GM12878 (cell line): Measurements from ENCODE around the gene MPRIP. TPM values are rescaled to one million over a fixed set of nuclear protein-coding genes. Genes with fewer than 3 reads are reported as not detected.

ENCODE experiments used
- ATAC-seq: fragments of 200-7000 bp; cut with Tn5 transposase; 3 replicates; pipeline ENCODE4 v1.9.1; 2020; ENCODE audit warnings: mild to moderate bottlenecking, moderate library complexity
- BruUV-seq: library from RNA; stranded (reverse); fragments of 400-500 nt; replicated peaks from 2 replicates; lab custom pipeline; 2021; lab: Mats Ljungman, UMichigan
- CTCF ChIA-PET: fragments of 300-600 bp; sonication (Branson Sonifier 250); formaldehyde crosslinking; extraction: SDS; loops from one replicate; lab custom pipeline; 2021; ENCODE audit warnings: inconsistent platforms; lab: Yijun Ruan, JAX
- POLR2A ChIA-PET: fragments of 350-600 bp; formaldehyde crosslinking; extraction: SDS; loops from one replicate; lab custom pipeline; 2021; ENCODE audit warnings: inconsistent platforms; lab: Charles Lee
- RAD21 ChIA-PET: fragments of 300-600 bp; sonication (Branson Sonifier 250); formaldehyde crosslinking; loops from one replicate; lab custom pipeline; 2023; ENCODE audit warnings: antibody characterized with exemption; ENCODE audit not compliant: unreplicated experiment; lab: Charles Lee
- SMC1A ChIA-PET: fragments of 300-600 bp; sonication (Branson Sonifier 250); formaldehyde crosslinking; loops from one replicate; lab custom pipeline; 2023; ENCODE audit not compliant: unreplicated experiment, uncharacterized antibody; lab: Charles Lee
- DNase-seq: peaks from one replicate; pipeline ENCODE4 v3.0.0-alpha.2; 2011; ENCODE audit warnings: low read depth, low spot score
- FAIRE-seq: peaks from 3 replicates; lab custom pipeline; 2011; peaks lifted over from hg19 to GRCh38; lab: Jason Lieb, UNC
- H2AFZ ChIP-seq: 2 replicates; pipeline ENCODE4 v1.6.0; 2011; ENCODE audit warnings: low read depth, low read length, control low read depth; ENCODE audit not compliant: control insufficient read depth
- H3K27ac ChIP-seq: 2 replicates; pipeline ENCODE4 v1.5.1; 2011; ENCODE audit warnings: control low read depth; ENCODE audit not compliant: control insufficient read depth, insufficient read depth
- H3K27me3 ChIP-seq, 2 experiments: replicated peaks in 1 of 2; 2 replicates each; pipeline versions ENCODE4 v1.6.0 to v1.6.1; 2011; ENCODE audit warnings: low read length in 1 of 2; ENCODE audit not compliant: control insufficient read depth in 2 of 2, insufficient read depth in 2 of 2
- H3K36me3 ChIP-seq, 2 experiments: 2 replicates each; pipeline ENCODE4 v1.5.1; 2011; ENCODE audit warnings: low read length in 1 of 2; ENCODE audit not compliant: control insufficient read depth in 2 of 2, insufficient read depth in 2 of 2
- H3K4me1 ChIP-seq: 2 replicates; pipeline ENCODE4 v1.6.1; 2011; ENCODE audit warnings: mild to moderate bottlenecking, low read length, moderate library complexity, mixed read lengths; ENCODE audit not compliant: control insufficient read depth, insufficient read depth
- H3K4me2 ChIP-seq: 2 replicates; pipeline ENCODE4 v1.6.0; 2011; ENCODE audit warnings: control low read depth; ENCODE audit not compliant: control insufficient read depth, insufficient read depth
- H3K4me3 ChIP-seq: fragments of 200-600 bp; sonication (generic); 2 replicates; pipeline ENCODE4 v1.5.1; 2016
- H3K79me2 ChIP-seq: 2 replicates; pipeline ENCODE4 v1.6.0; 2011; ENCODE audit warnings: low read length; ENCODE audit not compliant: control insufficient read depth, insufficient read depth
- H3K9ac ChIP-seq: 2 replicates; pipeline ENCODE4 v1.8.0; 2011; ENCODE audit warnings: low read length, control low read depth, mixed read lengths; ENCODE audit not compliant: control insufficient read depth, insufficient read depth
- H3K9me3 ChIP-seq: replicated peaks from 3 replicates; pipeline ENCODE4 v1.5.1; 2011; ENCODE audit warnings: mild to moderate bottlenecking, low read length; ENCODE audit not compliant: control insufficient read depth, insufficient read depth
- H4K20me1 ChIP-seq: 2 replicates; pipeline ENCODE4 v1.6.0; 2011; ENCODE audit not compliant: control insufficient read depth, insufficient read depth
- BMI1 ChIP-seq: fragments of 450-650 bp; IDR thresholded peaks from 2 replicates; pipeline ENCODE4 v1.6.1; 2016; ENCODE audit warnings: mild to moderate bottlenecking, moderate library complexity, borderline replicate concordance
- CBX5 ChIP-seq: sonication (generic); IDR thresholded peaks from 2 replicates; pipeline ENCODE4 v1.6.1; 2016; ENCODE audit warnings: low read depth, moderate library complexity, mild to moderate bottlenecking, inconsistent platforms
- ETV6 ChIP-seq, 2 experiments: fragments of 450-650 bp in 1 of 2; IDR thresholded peaks in 1 of 2; conservative IDR thresholded peaks in 1 of 2; 2 replicates each; pipeline ENCODE4 v1.6.1; 2014; ENCODE audit warnings: antibody characterized with exemption in 1 of 2, borderline replicate concordance in 1 of 2, low read depth in 1 of 2, mild to moderate bottlenecking in 1 of 2, moderate library complexity in 1 of 2
- MTA3 ChIP-seq: IDR thresholded peaks from 2 replicates; pipeline ENCODE4 v1.6.1; 2012; ENCODE audit warnings: low read length, inconsistent platforms, borderline replicate concordance
- POLR2AphosphoS2 ChIP-seq: IDR thresholded peaks from 2 replicates; pipeline ENCODE4 v1.6.1; 2011; ENCODE audit warnings: low read depth, mild to moderate bottlenecking, low read length, improper control_type of control experiment, moderate library complexity
- RBBP5 ChIP-seq: fragments of 200-600 bp; sonication (generic); conservative IDR thresholded peaks from 2 replicates; pipeline ENCODE4 v1.6.1; 2016
- SIX5 ChIP-seq: IDR thresholded peaks from 2 replicates; pipeline ENCODE4 v1.6.1; 2011; ENCODE audit warnings: mild to moderate bottlenecking, low read depth, low read length, moderate library complexity; ENCODE audit not compliant: severe bottlenecking
- SMAD5 ChIP-seq: IDR thresholded peaks from 2 replicates; pipeline ENCODE4 v1.6.1; 2016; ENCODE audit warnings: antibody characterized with exemption, low read depth
- WGBS: methylation state at CpG from one replicate; pipeline ENCODE4 v1.1.6; 2016; ENCODE audit warnings: low lambda C conversion rate; ENCODE audit not compliant: insufficient replicate concordance, insufficient coverage; ENCODE audit errors: missing lambda C conversion rate; 5-methylcytosine and 5-hydroxymethylcytosine counted together
- in situ Hi-C: fragments of 300-500 bp; cut with MboI; formaldehyde crosslinking; loops from 9 replicates; pipeline ENCODE4 v1.14.3; 2018; ENCODE audit warnings: mixed read lengths
- intact Hi-C: fragments of 100-400 bp; cut with micrococcal nuclease; formaldehyde crosslinking; loops from one replicate; pipeline ENCODE4 v1.14.2; 2022; ENCODE audit not compliant: unreplicated experiment
- polyA plus RNA-seq, 11 experiments: library from polyadenylated mRNA; depleted of rRNA in 4 of 11; unstranded in 6 of 11; stranded (reverse) in 5 of 11; fragments of >200 nt; fragmentation: Nextera tagmentation in 4 of 11; fragmentation: Illumina TruSeq in 1 of 11; extraction: Ambion mirVana in 4 of 11; extraction: Trizol in 1 of 11; gene quantifications; 1 replicate in 1 of 11; 2 replicates in 10 of 11; pipeline versions ENCODE4 v1.2.1 to v1.2.3, GENCODE V29; 2011 to 2016; ENCODE audit warnings: inconsistent platforms in 2 of 11, missing spikeins in 2 of 11, low read depth in 1 of 11
- total RNA-seq, 4 experiments: library from RNA; depleted of rRNA in 3 of 4; stranded (reverse); fragments of >200 nt in 3 of 4; fragmentation: Illumina TruSeq in 1 of 4; extraction: Trizol in 1 of 4; gene quantifications; 2 replicates each; pipeline versions ENCODE4 v1.2.1 to v1.2.3, GENCODE V29; 2013 to 2021

The MPRIP gene
- total and polyA plus RNA-seq, 10 of the 15 experiments (the other 5 are each of a cell fraction or from before 2014, with no cell fraction given), result 16.5 to 168 (median 71.7) TPM

DNA sequence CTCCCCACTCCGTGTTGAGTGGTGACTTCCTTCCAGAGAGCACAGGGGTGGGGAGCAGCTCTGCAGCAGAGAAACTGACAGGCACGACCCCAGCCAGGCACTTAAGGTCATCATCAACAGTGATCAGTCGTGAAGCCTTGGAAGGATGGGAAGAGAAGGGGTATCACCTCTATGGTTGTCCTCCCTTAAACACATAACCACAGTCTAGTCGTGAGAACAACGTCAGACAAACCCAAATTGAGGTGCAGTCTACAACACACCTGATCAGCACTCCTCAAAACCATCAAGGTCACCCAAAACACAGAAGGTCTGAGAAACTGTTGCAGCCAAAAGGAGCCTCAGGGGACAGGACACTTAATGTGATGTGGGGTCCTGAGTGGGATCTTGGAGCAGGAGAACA, 68.3 kb downstream of the MPRIP start (continued):
- TF ChIP-seq POLR2AphosphoS2, result no peak

DNA sequence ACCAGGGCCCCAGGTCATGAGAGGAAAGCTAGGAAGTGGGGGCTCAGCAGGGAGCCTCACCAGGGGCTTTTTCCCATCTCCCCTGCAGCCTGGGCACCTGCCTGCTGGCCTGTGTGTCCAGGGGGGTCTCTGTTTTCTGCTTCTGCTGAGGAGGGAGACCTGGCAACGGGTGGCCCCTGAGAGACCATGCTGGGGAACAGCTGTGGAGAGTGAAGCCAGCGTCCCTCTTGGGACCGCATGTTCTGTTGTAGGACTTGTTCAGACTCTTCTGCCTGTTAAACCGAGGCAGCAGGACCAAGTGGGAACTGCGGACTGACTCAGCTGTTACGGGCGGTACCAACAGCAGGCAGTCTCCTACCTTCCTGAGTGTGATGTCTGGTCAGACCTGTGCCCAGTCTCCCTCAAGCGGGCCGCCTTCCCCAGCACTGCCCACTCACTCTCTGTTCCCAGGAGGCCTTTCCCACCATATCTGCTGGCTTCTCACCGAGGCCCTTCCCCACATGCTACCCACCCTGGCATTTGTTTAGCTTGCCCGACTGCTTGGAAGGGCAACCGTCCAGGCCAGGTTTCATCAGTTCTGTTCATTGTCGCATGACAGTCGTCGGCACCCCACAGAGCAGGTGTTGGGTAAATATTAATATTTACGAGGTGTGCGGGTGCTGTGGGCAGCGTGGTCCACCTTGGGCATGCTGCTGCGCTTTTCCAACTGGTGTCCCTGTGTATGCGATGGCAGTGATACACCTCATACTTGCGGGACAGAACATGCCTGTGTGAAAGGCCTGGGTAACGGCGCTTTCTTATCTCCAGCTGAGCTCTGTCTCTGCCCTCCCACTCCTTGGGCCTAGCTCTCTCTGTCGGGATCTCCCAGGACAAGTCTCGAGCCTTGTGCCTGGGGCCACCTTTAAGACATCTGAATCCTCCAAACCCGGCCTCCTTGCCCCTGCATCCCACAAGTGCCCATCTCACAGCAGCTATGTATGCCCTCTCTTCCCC, 69.4 kb downstream of the MPRIP start:
- BruUV-seq, result no TSS peak
- H3K27ac ChIP-seq, result no peak overlapping the region
- H3K4me2 ChIP-seq, result no peak overlapping the region
- FAIRE-seq (no peak), DNase-seq (no peak), ATAC-seq (no peak)
- WGBS, result 91% methylated on average over 26 of the region's 26 CpGs
- peaks cover 11% of the 10 kb centered on the region for H3K4me1 ChIP-seq
- CTCF ChIA-PET, result interaction anchor here (0.6 kb wide), 1 partner anchor 680 kb away, joined by 3 read pairs; no protein-coding TSS in a partner anchor
- no peak overlapping the region for H3K4me3 ChIP-seq
- H3K9ac ChIP-seq, result no peak overlapping the region
- intact Hi-C loops (no loop called here), in situ Hi-C loops (no loop called here)
- peaks cover 0 to 7% of the 10 kb centered on the region in 2 experiments; a peak in 2 of 4 replicates for H3K36me3 ChIP-seq
- RAD21 ChIA-PET, result no interaction called here
- H3K9me3 ChIP-seq, result no peaks in the 10 kb centered on the region
- no peaks in the 10 kb centered on the region for H3K27me3 ChIP-seq
- no peaks in the 10 kb centered on the region; the same call in none of the 2 replicates for H4K20me1 ChIP-seq
- H2AFZ ChIP-seq, result no peak overlapping the region
- TF ChIP-seq RBBP5 (no peak), MTA3 (no peak), ETV6 (conservative IDR thresholded peaks at IDR 0.05 in 1 of 2, IDR thresholded peaks at IDR 0.05 in 1 of 2; ENCODE audit: borderline replicate concordance in 1 of 2, low read depth in 1 of 2) (no peak), SIX5 (no peak), BMI1 (no peak), CBX5 (no peak), SMAD5 (no peak)
- peaks cover 14% of the 10 kb centered on the region for H3K79me2 ChIP-seq
- POLR2A ChIA-PET, result no interaction called here
- SMC1A ChIA-PET, result no interaction called here
